Esophagus squamous epithelium (tissue), 5 donors: Measurements from ENCODE around the gene SCARB2. TPM values are rescaled to one million over a fixed set of nuclear protein-coding genes. Genes with fewer than 3 reads are reported as not detected.
"Not testable (repeated sequence)": the region's sequence is repeated elsewhere in the genome, so short reads cannot be mapped to it uniquely, and the experiment has no call there.

Source experiments
- DNase-seq: peaks from one replicate; lab custom pipeline; 2025; lab: John Stamatoyannopoulos, UW
- H3K27ac ChIP-seq, 4 donors: fragments of 200-600 bp; sonication (generic); one replicate each; pipeline ENCODE4 v1.5.1; 2016 to 2019; ENCODE audit warnings: mild to moderate bottlenecking in 1 of 4
- H3K27me3 ChIP-seq, 4 donors: fragments of 200-600 bp; sonication (generic); 1 replicate in 3 of 4; 2 replicates in 1 of 4; pipeline versions ENCODE4 v1.5.1 to v1.6.0; 2017 to 2021; ENCODE audit warnings: antibody characterized with exemption in 1 of 4
- H3K36me3 ChIP-seq, 3 donors: fragments of 200-600 bp; sonication (generic); one replicate each; pipeline ENCODE4 v1.5.1; 2016 to 2019
- H3K4me1 ChIP-seq, 3 donors: fragments of 200-600 bp; sonication (generic); one replicate each; pipeline ENCODE4 v1.5.1; 2017 to 2019
- H3K4me3 ChIP-seq, 4 donors: fragments of 200-600 bp; sonication (generic); 1 replicate in 3 of 4; 2 replicates in 1 of 4; pipeline ENCODE4 v1.5.1; 2016 to 2019; ENCODE audit warnings: mild to moderate bottlenecking in 2 of 4, moderate library complexity in 1 of 4
- H3K9me3 ChIP-seq, 3 donors: fragments of 200-600 bp; sonication (generic); one replicate each; pipeline ENCODE4 v1.5.1; 2016 to 2019
- POLR2A ChIP-seq, 4 donors: fragments of 450-650 bp; IDR thresholded peaks; one replicate each; pipeline ENCODE4 v1.6.1; 2017; ENCODE audit warnings: antibody characterized with exemption in 4 of 4, mild to moderate bottlenecking in 4 of 4, moderate library complexity in 3 of 4
- WGBS, 2 donors: methylation state at CpG; one replicate each; pipeline ENCODE4 v1.1.5; 2018; 5-methylcytosine and 5-hydroxymethylcytosine counted together
- intact Hi-C: fragments of 100-400 bp; cut with DNase I; formaldehyde crosslinking; loops from one replicate; pipeline ENCODE4 v1.15.0; 2022
- total RNA-seq, 4 donors: library from RNA; depleted of rRNA; stranded (reverse); fragments of >200 nt; gene quantifications; one replicate each; pipeline ENCODE4 v1.1.0, GENCODE V29; 2016
- TF ChIP-seq, protein P1 (sequence below), 6 experiments: fragments of 450-650 bp in 4 of 6; fragments of 200-600 bp in 2 of 6; sonication (generic) in 2 of 6; IDR thresholded peaks; one replicate each; pipeline ENCODE4 v1.5.1; 2016 to 2019; ENCODE audit warnings: antibody characterized with exemption in 6 of 6, mild to moderate bottlenecking in 4 of 6, moderate library complexity in 4 of 6
- donor health status: DM: yes; HTN: yes; CAD: no.

Gene SCARB2
- total RNA-seq, 4 donors from 2014 or later, result 50.3 to 91.2 (median 72.8) TPM

DNA sequence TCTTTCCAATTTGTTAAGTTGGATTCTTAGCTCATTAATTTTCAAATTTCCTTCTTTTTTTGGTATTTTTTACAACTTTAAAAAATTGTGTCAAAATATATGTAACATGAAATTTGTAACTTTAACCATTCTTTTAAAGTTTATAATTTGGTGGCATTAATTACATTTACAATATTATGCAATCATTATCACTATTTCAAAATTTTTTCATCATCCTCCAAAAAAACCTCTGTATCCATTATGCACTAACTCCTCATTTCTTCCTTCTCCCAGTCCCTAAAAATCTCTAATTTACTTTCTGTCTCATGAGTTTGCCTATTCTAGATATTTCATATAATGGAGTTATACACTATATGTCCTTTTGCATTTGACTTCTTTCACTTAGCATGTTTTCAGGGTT, 33.2 kb upstream of the SCARB2 start:
- no peak overlapping the region for H3K4me3 ChIP-seq
- no peak for TF ChIP-seq POLR2A (IDR thresholded peaks at IDR 0.05)
- TF ChIP-seq, protein P1, sequence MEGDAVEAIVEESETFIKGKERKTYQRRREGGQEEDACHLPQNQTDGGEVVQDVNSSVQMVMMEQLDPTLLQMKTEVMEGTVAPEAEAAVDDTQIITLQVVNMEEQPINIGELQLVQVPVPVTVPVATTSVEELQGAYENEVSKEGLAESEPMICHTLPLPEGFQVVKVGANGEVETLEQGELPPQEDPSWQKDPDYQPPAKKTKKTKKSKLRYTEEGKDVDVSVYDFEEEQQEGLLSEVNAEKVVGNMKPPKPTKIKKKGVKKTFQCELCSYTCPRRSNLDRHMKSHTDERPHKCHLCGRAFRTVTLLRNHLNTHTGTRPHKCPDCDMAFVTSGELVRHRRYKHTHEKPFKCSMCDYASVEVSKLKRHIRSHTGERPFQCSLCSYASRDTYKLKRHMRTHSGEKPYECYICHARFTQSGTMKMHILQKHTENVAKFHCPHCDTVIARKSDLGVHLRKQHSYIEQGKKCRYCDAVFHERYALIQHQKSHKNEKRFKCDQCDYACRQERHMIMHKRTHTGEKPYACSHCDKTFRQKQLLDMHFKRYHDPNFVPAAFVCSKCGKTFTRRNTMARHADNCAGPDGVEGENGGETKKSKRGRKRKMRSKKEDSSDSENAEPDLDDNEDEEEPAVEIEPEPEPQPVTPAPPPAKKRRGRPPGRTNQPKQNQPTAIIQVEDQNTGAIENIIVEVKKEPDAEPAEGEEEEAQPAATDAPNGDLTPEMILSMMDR (IDR thresholded peaks at IDR 0.05), result no peak
- no peak overlapping the region for H3K27ac ChIP-seq
- intact Hi-C loops, result no loop called here
- H3K4me1 ChIP-seq, result peaks cover 4 to 12% (median 4%) of the 10 kb centered on the region in 3 donors
- H3K27me3 ChIP-seq, result peaks cover 0 to 31% (median 1%) of the 10 kb centered on the region in 4 donors
- no peak for DNase-seq
- H3K36me3 ChIP-seq, result no peaks in the 10 kb centered on the region
- no peaks in the 10 kb centered on the region for H3K9me3 ChIP-seq

DNA sequence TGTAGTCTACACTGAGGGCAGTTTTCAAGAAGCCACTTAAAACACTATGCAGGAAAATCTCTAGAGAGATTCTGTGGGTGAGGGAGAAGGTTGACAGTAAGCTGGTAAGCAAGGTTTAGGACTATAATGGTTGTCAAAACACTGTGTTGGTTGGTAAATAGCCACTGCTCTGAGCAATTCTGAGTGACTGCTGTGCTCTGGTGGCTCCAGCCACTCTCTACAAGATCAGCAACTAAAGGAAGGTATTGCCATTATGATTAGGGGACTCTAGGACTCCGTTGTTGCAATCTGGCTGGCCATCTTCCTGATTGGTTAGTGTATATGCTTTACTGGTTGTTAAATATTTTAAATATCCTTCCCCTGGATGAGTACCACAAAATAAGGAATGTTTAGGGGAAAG, 32.4 kb upstream of the SCARB2 start:
- intact Hi-C loops, result no loop called here
- WGBS, 2 donors, result 45 to 76% methylated on average over 1 of the region's 1 CpG
- no peak for DNase-seq
- peaks cover 2 to 3% (median 2%) of the 10 kb centered on the region in 3 donors for H3K4me1 ChIP-seq
- H3K9me3 ChIP-seq, result peaks cover 0 to 2% (median 0%) of the 10 kb centered on the region in 3 donors
- H3K4me3 ChIP-seq, result no peak overlapping the region
- H3K27me3 ChIP-seq, result peaks cover 0 to 23% (median 1%) of the 10 kb centered on the region in 4 donors
- TF ChIP-seq POLR2A (IDR thresholded peaks at IDR 0.05), result no peak
- TF ChIP-seq, protein P1 (IDR thresholded peaks at IDR 0.05), result no peak
- H3K27ac ChIP-seq, result no peak overlapping the region
- no peaks in the 10 kb centered on the region for H3K36me3 ChIP-seq

DNA sequence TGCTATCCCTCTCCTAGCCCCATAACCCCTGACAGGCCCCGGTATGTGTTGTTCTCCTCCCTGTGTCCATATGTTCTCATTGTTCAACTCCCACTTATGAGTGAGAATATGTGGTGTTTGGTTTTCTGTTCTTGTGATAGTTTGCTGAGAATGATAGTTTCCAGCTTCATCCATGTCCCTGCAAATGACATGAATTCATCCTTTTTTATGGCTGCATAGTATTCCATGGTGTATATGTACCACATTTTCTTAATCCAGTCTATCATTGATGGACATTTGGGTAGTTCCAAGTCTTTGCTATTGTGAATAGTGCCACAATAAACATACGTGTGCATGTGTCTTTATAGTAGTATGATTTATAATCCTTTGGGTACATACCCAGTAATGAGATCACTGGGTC, 30.3 kb upstream of the SCARB2 start:
- peaks cover 0 to 12% (median 6%) of the 10 kb centered on the region in 3 donors for H3K9me3 ChIP-seq
- H3K4me3 ChIP-seq, H3K36me3 ChIP-seq, DNase-seq, intact Hi-C loops, H3K27me3 ChIP-seq, H3K27ac ChIP-seq, H3K4me1 ChIP-seq: not testable (repeated sequence)
- 92 to 100% methylated on average over 2 of the region's 2 CpGs for WGBS, 2 donors

DNA sequence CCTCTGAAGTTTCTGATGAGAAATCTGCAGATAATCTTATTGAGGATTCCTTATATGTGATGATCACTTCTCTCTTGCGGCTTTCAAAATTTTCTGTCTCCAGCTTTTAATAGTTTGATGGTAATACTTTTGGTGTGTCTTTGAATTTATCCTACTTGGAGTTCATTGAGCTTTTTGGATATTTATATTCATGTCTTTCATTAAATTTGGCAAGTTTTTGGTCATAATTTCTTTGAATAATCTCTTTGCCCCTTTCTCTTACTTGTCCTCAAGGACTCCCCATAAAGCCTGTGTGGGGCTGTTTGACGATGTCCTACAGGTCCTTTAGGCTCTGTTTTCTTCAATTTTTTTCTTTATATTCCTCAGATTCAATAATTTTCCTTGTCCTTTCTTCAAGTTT, 26.6 kb upstream of the SCARB2 start:
- 91 to 95% methylated on average over 2 of the region's 2 CpGs for whole genome bisulfite sequencing, 2 donors
- H3K4me3 ChIP-seq, result no peak overlapping the region
- intact Hi-C loops, result no loop called here

DNA sequence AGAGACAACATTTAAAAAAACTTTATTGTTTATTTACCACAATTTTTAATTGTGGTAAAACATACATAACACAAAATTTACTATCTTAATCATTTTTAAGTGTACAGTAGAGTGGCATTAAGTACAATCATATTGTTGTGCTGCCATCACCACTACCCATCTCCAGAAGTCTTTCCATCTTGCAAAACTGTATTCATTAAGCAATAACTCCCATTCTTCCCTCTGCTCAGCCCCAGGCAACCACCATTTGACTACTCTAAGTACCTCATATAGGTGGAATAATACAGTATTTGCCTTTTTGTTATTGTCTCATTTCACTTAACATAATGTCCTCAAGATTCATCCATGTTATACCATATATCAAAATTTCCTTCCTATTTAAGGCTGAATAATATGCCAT, 25.1 kb upstream of the SCARB2 start:
- Histone ChIP-seq H3K9me3 (peaks cover 0 to 12% (median 6%) of the 10 kb centered on the region in 3 donors), H3K27ac (no peak overlapping the region), H3K27me3 (peaks cover 0 to under 1% (median 0%) of the 10 kb centered on the region in 4 donors), H3K36me3 (no peaks in the 10 kb centered on the region), H3K4me1 (peaks cover 5 to 27% (median 7%) of the 10 kb centered on the region in 3 donors), H3K4me3 (no peak overlapping the region)
- DNase-seq, result no peak
- TF ChIP-seq, protein P1 (IDR thresholded peaks at IDR 0.05), result no peak
- no peak for TF ChIP-seq POLR2A (IDR thresholded peaks at IDR 0.05)
- intact Hi-C loops, result no loop called here

More for the DNA sequence above, 26.6 kb upstream of the SCARB2 start:
- Histone ChIP-seq H3K36me3 (no peaks in the 10 kb centered on the region), H3K27ac (no peak overlapping the region), H3K4me1 (peaks cover 0 to 12% (median 6%) of the 10 kb centered on the region in 3 donors), H3K9me3 (peaks cover 0 to 12% (median 6%) of the 10 kb centered on the region in 3 donors), H3K27me3 (peaks cover 0 to 3% (median 0%) of the 10 kb centered on the region in 4 donors)
- DNase-seq, result no peak
- TF ChIP-seq POLR2A (IDR thresholded peaks at IDR 0.05), result no peak
- TF ChIP-seq, protein P1 (IDR thresholded peaks at IDR 0.05), result no peak

DNA sequence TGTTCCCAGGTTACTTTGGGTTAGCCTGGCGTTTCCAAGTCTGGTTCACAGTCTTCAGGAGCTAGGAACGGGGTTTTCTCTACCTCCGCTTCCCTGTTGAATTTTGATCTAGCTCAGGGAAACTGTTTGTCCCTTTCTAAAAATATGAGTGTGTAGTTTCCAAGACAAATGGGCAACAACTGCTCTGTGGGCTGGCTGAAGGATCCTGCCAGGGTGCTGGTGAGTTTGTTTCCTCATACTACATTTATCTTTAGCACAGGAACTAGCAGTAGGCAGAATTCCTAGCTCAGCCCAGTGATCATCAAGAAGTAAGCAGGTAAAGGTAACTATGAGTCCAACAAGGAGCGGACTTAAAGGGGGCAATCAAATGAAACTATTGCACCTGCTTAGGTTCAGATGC, 24.6 kb upstream of the SCARB2 start:
- TF ChIP-seq POLR2A (IDR thresholded peaks at IDR 0.05), result no peak
- TF ChIP-seq, protein P1 (IDR thresholded peaks at IDR 0.05), result no peak
- intact Hi-C loops, result no loop called here
- Histone ChIP-seq H3K27me3 (no peaks in the 10 kb centered on the region), H3K4me3 (no peak overlapping the region), H3K9me3 (peaks cover 0 to 12% (median 6%) of the 10 kb centered on the region in 3 donors), H3K27ac (no peak overlapping the region), H3K36me3 (no peaks in the 10 kb centered on the region), H3K4me1 (peaks cover 6 to 32% (median 7%) of the 10 kb centered on the region in 3 donors)
- WGBS, 2 donors, result 82 to 89% methylated on average over 3 to 4 of the region's 4 CpGs
- DNase-seq, result no peak
